Smooth muscle cell (in vitro differentiated cells): Measurements from ENCODE around the gene KCNH3. TPM values are rescaled to one million over a fixed set of nuclear protein-coding genes. Genes with fewer than 3 reads are reported as not detected.

Experiments used
- DNase-seq: peaks from one replicate; lab custom pipeline; 2025; ENCODE audit not compliant: unreplicated experiment; lab: John Stamatoyannopoulos, UW
- H2AFZ ChIP-seq: fragments of 200-600 bp; sonication (generic); 2 replicates; pipeline ENCODE4 v1.6.0; 2016; ENCODE audit warnings: antibody characterized with exemption, low read depth, mild to moderate bottlenecking
- H3F3A ChIP-seq: fragments of 200-600 bp; sonication (generic); 2 replicates; pipeline ENCODE4 v1.6.0; 2017; ENCODE audit warnings: antibody characterized with exemption, low read depth
- H3K27ac ChIP-seq: fragments of 200-600 bp; sonication (generic); 2 replicates; pipeline ENCODE4 v1.5.1; 2016; ENCODE audit warnings: low read depth, mild to moderate bottlenecking
- H3K27me3 ChIP-seq: fragments of 200-600 bp; sonication (generic); 2 replicates; pipeline ENCODE4 v1.6.1; 2016; ENCODE audit warnings: low read depth, mild to moderate bottlenecking
- H3K36me3 ChIP-seq: fragments of 200-600 bp; sonication (generic); 2 replicates; pipeline ENCODE4 v1.5.1; 2016; ENCODE audit warnings: low read depth
- H3K4me1 ChIP-seq: fragments of 200-600 bp; sonication (generic); 2 replicates; pipeline ENCODE4 v1.5.1; 2016; ENCODE audit warnings: low read depth
- H3K4me2 ChIP-seq: fragments of 200-600 bp; sonication (generic); 2 replicates; pipeline ENCODE4 v1.6.0; 2016; ENCODE audit warnings: mild to moderate bottlenecking
- H3K4me3 ChIP-seq: fragments of 200-600 bp; sonication (generic); 2 replicates; pipeline ENCODE4 v1.5.1; 2016; ENCODE audit warnings: mild to moderate bottlenecking
- H3K79me2 ChIP-seq: fragments of 200-600 bp; sonication (generic); 2 replicates; pipeline ENCODE4 v1.6.0; 2016; ENCODE audit warnings: low read depth, mild to moderate bottlenecking
- H3K9ac ChIP-seq: fragments of 200-600 bp; sonication (generic); 2 replicates; pipeline ENCODE4 v1.6.0; 2016; ENCODE audit warnings: low read depth
- H3K9me3 ChIP-seq: fragments of 200-600 bp; sonication (generic); replicated peaks from 2 replicates; pipeline ENCODE4 v1.5.1; 2016; ENCODE audit warnings: low read depth
- H4K20me1 ChIP-seq: fragments of 200-600 bp; sonication (generic); 2 replicates; pipeline ENCODE4 v1.6.0; 2016; ENCODE audit warnings: low read depth
- CTCF ChIP-seq: fragments of 200-600 bp; sonication (generic); IDR thresholded peaks from 2 replicates; pipeline ENCODE4 v1.5.1; 2017; ENCODE audit warnings: borderline replicate concordance, mild to moderate bottlenecking, antibody characterized with exemption; ENCODE audit not compliant: insufficient read depth, poor library complexity, severe bottlenecking
- WGBS: methylation state at CpG from one replicate; pipeline ENCODE4 v1.1.7; 2016; ENCODE audit warnings: low lambda C conversion rate; 5-methylcytosine and 5-hydroxymethylcytosine counted together
- polyA plus RNA-seq: library from polyadenylated mRNA; unstranded; fragments of >200 nt; fragmentation: Nextera tagmentation; extraction: Ambion mirVana; gene quantifications from 2 replicates; pipeline ENCODE4 v1.2.1, GENCODE V29; 2016
- total RNA-seq: library from RNA; depleted of rRNA; stranded (reverse); fragments of >200 nt; gene quantifications from 2 replicates; pipeline ENCODE4 v1.2.3, GENCODE V29; 2014

Gene KCNH3
- total and polyA plus RNA-seq, 2 experiments from 2014 or later, result 0.09 to 0.94 TPM

- no peaks in the 10 kb centered on the region for H3F3A ChIP-seq
- WGBS, result 46% methylated on average over 5 of the region's 5 CpGs
Measured at GRCh38 chr12:49515266-49515665, 23.6 kb upstream of the KCNH3 start.

GRCh38 chr12:49518914-49519573 is 19.8 kb upstream of the KCNH3 start:
- H3K9me3 ChIP-seq, result no peaks in the 10 kb centered on the region
- peaks cover 3% of the 10 kb centered on the region for H4K20me1 ChIP-seq
- no peak overlapping the region for H3K27ac ChIP-seq
- WGBS, result 56% methylated on average over 2 of the region's 2 CpGs
- no peaks in the 10 kb centered on the region for H3K36me3 ChIP-seq
- DNase-seq, result no peak
- no peak for TF ChIP-seq CTCF
- H3K4me1 ChIP-seq, result no peaks in the 10 kb centered on the region
- H3K79me2 ChIP-seq, result no peaks in the 10 kb centered on the region
- no peak overlapping the region for H2AFZ ChIP-seq
- no peaks in the 10 kb centered on the region for H3F3A ChIP-seq
- H3K9ac ChIP-seq, result no peak overlapping the region
- no peak overlapping the region for H3K4me2 ChIP-seq
- no peaks in the 10 kb centered on the region for H3K27me3 ChIP-seq
- no peak overlapping the region for H3K4me3 ChIP-seq

More at GRCh38 chr12:49515266-49515665, 23.6 kb upstream of the KCNH3 start:
- H3K9me3 ChIP-seq, result no peaks in the 10 kb centered on the region
- peaks cover 3% of the 10 kb centered on the region for H4K20me1 ChIP-seq
- H2AFZ ChIP-seq, result no peak overlapping the region
- no peaks in the 10 kb centered on the region for H3K4me1 ChIP-seq
- H3K9ac ChIP-seq, result no peak overlapping the region
- no peak overlapping the region for H3K4me3 ChIP-seq
- no peak overlapping the region for H3K27ac ChIP-seq
- no peaks in the 10 kb centered on the region for H3K27me3 ChIP-seq
- no peaks in the 10 kb centered on the region for H3K36me3 ChIP-seq
- DNase-seq, result no peak
- H3K79me2 ChIP-seq, result no peaks in the 10 kb centered on the region
- no peak for TF ChIP-seq CTCF
- H3K4me2 ChIP-seq, result no peak overlapping the region

DNA sequence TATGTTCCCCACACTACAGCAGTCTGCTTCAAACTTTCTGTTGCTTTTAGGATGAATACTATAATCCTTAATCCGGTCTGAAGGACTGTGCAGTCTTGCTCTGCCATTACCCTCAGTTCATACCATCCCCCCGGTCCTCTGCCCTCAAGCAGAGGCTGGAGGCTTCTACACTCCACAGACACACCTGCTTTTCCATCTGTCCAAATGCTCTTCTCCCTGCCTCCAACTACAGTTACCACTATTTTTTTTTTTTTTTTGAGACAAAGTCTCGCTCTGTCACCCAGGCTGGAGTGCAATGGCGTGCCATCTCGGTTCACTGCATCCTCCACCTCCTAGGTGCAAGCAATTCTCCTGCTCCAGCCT is 19.3 kb upstream of the KCNH3 start:
- H3K36me3 ChIP-seq, result peaks cover under 1% of the 10 kb centered on the region
- H3K79me2 ChIP-seq, result no peaks in the 10 kb centered on the region
- no peak for DNase-seq
- H4K20me1 ChIP-seq, result peaks cover 3% of the 10 kb centered on the region
- 98% methylated on average over 5 of the region's 5 CpGs for WGBS
- H3K27me3 ChIP-seq, result no peaks in the 10 kb centered on the region
- H3K27ac ChIP-seq, result no peak overlapping the region
- no peak overlapping the region for H3K9ac ChIP-seq
- no peak for TF ChIP-seq CTCF
- no peaks in the 10 kb centered on the region for H3K9me3 ChIP-seq
- H3K4me2 ChIP-seq, result no peak overlapping the region
- no peaks in the 10 kb centered on the region for H3F3A ChIP-seq
- no peak overlapping the region for H2AFZ ChIP-seq
- no peaks in the 10 kb centered on the region for H3K4me1 ChIP-seq
- no peak overlapping the region for H3K4me3 ChIP-seq

DNA sequence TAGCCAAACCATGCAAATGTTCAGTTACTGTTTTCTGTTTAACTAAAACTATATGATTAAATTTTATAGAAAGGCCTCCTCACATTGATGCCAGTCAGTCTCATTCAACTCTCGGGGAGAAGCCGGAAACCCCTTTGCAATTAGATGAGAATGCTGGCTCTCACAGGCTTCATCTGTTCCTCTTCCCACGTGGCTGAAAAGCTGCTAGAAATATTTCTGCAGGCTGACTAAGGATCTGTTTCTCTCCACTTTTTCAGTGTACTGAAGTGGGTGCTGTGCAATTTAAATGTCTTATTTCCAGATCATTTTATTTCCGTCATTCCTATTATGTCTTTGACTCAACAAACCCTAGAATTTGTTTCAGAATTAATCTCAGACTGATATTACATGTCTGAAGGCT is 17.4 kb upstream of the KCNH3 start:
- Histone ChIP-seq H3K9ac (no peak overlapping the region), H3K36me3 (peaks cover 15% of the 10 kb centered on the region), H3K79me2 (no peaks in the 10 kb centered on the region), H3K27me3 (no peaks in the 10 kb centered on the region), H3K9me3 (no peaks in the 10 kb centered on the region), H2AFZ (no peak overlapping the region), H3K4me2 (no peak overlapping the region), H3K4me3 (no peak overlapping the region), H3K27ac (no peak overlapping the region), H3F3A (no peaks in the 10 kb centered on the region), H3K4me1 (no peaks in the 10 kb centered on the region), H4K20me1 (no peaks in the 10 kb centered on the region)
- no peak for TF ChIP-seq CTCF
- DNase-seq, result no peak
- 94% methylated on average over 4 of the region's 4 CpGs for WGBS
